Gastrocnemius medialis (tissue), 4 donors: ENCODE measurements around the gene SNAP23.

Experiments used
- CTCF ChIP-seq, 5 experiments: fragments of 450-650 bp in 3 of 5; fragments of 200-600 bp in 2 of 5; sonication (generic) in 2 of 5; IDR thresholded peaks in 4 of 5; conservative IDR thresholded peaks in 1 of 5; 1 replicate in 4 of 5; 2 replicates in 1 of 5; pipeline ENCODE4 v1.5.1; 2016 to 2019; ENCODE audit warnings: antibody characterized with exemption in 5 of 5, mild to moderate bottlenecking in 3 of 5, moderate library complexity in 3 of 5
- POLR2A ChIP-seq, 2 donors: fragments of 450-650 bp; IDR thresholded peaks; one replicate each; pipeline ENCODE4 v1.6.1; 2017; ENCODE audit warnings: antibody characterized with exemption in 2 of 2, mild to moderate bottlenecking in 2 of 2, moderate library complexity in 2 of 2

- no peak for TF ChIP-seq POLR2A (IDR thresholded peaks at IDR 0.05)
- no peak for TF ChIP-seq CTCF (IDR thresholded peaks at IDR 0.05 in 4 of 5, conservative IDR thresholded peaks at IDR 0.05 in 1 of 5)
These were observed 41.6 kb upstream of the SNAP23 start for GRCh38 chr15:42453826-42454225.
